OCI-M2 (cell line): ENCODE results near the gene TFEB.

ENCODE experiments used
- DNase-seq: peaks from one replicate; lab custom pipeline; 2025; ENCODE audit not compliant: unreplicated experiment; lab: John Stamatoyannopoulos, UW

Gene TFEB

GRCh38 chr6:41724228-41724580 lies 11.2 kb downstream of the TFEB start:
- no peak for DNase-seq

GRCh38 chr6:41723530-41724227 lies 11.7 kb downstream of the TFEB start:
- no peak for DNase-seq

DNA sequence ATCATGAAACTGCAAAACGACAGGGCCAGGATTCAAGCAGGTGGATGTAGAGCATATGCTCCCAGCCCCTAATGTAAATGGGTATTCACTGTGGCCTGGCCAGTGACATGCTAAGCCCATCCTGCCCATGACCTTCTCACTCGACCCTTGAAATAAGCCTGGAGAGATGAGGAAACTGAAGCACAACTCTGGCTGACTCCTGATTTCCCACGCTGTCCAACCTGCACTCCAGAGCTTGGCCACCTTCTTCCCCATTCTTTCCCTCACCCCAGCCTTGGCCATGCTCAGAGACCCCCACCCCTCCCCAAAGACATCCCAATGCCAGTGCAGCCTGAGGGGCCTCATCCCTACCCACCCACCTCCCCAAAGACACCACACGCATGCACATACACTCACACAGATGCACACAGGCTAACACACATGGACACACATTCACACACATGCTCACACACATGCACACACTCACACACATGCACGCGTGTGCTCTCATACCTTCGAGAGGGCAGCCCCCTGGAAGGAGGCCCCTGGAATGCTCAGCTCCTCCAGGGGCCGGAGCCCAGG lies 12.4 kb downstream of the TFEB start:
- no peak for DNase-seq

GRCh38 chr6:41721414-41721813 lies 14.0 kb downstream of the TFEB start:
- no peak for DNase-seq

DNA sequence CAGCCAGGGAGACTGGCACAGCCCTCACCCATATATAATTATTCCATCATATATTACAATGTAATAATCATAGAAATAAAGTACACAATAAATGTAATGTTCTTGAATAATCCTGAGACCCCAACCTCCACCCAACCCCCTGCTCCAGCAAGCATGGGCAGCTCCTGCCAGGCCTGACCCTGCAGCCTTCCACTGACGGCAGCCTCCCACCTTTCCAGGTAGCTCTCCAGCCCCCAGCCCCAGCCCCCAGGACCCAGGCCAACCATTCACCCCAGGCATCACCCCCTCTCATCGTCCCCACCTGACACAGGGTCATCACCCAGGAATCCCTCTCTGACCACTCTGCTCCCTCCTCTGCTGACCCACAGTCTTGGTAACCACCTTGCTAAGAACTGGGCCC lies 14.6 kb downstream of the TFEB start:
- DNase-seq, result no peak

DNA sequence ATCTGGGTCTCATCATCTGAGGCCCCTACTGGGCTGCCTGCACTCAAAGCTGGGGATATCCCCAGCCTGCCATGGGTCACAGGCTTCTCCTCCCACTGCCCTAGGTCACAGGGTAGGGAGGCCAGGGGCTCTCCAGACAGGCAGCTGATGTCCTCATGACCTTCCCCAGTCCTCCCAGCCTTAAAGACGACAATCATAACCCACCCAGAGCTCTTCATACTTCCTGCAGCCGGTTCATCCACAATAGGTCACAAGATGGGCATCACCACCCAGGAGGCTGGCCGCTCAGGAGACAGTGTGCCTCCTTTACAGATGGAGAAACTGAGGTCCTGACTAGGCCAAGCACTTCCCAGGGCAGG lies 15.2 kb downstream of the TFEB start:
- no peak for DNase-seq

DNA sequence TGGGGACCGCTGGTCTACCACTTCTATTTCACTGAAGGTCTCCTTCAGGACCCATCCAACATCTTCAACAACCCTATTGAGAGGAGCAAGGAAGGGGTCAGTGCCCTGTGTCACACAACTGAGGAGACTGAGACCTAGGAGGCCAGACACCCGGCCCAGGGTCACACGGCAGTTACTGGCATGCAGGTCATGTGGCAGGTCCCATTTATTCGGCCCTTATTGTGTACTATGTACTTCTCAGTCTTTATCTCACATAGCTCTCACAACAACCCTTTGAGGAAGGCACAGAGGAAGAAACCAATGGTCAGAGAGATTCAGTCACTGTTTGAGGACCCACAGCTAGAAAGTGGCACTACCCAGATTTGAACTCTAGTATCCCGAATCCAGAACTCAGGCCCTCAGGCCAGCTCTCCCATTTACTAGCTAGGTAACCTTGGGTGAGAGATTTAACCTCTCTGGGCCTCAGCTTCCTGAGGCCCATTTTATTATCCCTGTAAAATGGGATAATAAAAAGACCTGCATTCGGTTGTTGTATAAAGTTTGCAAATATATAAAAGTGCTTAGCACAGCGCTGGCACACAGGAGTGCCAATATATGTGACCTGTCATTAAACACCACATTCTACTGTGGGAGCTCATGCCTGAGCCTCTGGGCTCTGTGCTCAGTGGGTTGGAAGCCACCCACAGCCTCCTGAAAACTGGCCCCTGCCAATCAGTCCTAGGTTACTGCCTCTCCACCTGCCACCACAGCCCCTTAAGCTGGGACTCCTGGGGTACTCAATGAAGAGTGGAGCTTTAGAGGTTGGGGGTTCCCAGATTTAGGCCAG lies 15.8 kb downstream of the TFEB start:
- DNase-seq, result no peak

- no peak for DNase-seq
These were observed 16.6 kb downstream of the TFEB start for GRCh38 chr6:41718828-41719227.

DNA sequence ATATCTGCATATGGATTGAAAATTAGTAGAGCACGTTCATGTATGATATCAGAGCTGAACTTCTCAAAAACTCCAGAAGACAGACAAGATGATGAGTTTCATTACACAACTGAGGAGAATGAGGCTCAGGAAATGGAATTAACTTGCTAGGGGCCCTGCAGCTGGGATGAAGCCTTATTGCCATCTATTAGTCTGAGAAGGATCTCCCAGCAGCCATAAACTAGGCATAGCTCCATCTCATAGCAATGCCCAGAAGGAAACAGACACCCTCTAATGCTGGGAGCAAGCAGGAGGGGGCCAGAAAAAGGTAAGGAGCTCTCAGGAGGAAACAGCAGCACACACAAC lies 18.0 kb downstream of the TFEB start:
- no peak for DNase-seq

DNA sequence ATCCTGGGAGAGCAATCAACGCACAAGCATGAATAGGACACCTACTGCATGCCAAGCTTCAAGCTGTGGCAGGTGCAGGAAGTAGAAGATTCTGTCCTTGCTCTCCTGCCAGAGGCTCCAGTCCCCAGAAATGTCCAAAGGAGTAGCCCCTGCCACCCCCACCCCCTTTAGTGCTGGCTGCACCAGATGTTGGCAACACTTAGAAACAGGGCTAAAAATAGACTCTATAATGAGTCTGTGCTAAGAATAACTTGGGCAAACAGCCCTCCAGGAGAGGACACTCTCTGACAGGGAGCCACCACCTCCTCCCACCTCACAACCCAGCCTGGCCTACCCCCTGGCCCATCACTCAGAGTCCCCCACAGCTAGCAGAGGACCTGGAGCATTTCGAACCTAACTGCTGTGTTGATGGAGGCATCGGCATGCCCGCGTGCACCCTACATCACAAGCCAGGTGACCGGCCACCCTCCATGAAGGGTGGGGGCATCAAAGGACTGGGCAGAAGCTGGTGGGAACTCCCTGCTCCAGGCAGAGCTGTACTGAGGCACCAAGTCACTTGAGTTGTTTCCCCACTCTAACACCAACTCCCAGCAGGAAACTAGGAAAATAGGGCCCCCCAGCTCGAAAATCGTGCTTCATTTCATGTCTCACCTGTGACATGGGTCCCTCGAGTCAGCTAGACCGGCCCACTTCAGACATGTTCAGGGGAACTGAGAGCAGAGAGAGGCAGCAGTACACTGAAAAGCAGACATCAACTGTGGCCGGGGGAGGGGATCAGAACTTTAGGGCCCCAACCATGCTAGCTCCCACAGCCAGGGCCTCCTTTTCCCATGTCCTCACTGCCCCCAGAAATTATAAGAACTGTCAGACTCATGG lies 18.7 kb downstream of the TFEB start:
- no peak for DNase-seq

- no peak for DNase-seq
These were observed 19.5 kb downstream of the TFEB start for GRCh38 chr6:41715795-41716515.

DNA sequence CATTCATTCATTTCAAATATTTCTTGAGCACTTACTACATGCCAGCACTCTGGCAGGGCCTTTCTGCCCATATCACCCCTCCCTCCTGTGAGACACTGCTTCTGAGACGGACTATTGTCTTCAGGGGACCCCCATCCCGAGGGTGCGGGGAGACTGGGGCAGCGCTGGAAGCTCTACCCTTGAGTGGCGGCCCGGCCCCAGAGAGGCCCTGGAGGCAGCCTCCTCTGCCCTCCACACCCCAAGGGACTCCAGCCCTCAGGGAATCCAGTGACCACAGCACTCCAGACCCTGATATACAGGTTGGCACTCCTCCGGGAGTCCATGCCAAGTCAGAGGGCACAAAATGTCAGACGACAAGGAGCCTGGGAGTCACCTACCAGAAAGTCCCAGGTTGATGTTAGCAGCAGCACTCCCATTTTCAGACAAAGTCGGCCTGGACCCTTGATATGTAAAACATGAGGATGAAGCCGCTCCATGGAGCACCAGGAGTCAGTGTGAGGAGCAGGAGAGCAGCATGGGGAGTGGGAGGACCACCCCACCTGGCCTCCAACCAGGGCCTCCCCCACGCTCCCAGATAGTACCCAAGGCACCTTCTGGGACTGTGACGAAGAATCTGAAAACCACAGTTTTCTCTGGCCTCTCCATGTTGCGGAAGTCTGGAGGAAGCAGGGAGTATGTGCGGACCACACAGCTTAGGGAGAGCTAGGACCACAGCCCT lies 20.7 kb downstream of the TFEB start:
- DNase-seq, result no peak

DNA sequence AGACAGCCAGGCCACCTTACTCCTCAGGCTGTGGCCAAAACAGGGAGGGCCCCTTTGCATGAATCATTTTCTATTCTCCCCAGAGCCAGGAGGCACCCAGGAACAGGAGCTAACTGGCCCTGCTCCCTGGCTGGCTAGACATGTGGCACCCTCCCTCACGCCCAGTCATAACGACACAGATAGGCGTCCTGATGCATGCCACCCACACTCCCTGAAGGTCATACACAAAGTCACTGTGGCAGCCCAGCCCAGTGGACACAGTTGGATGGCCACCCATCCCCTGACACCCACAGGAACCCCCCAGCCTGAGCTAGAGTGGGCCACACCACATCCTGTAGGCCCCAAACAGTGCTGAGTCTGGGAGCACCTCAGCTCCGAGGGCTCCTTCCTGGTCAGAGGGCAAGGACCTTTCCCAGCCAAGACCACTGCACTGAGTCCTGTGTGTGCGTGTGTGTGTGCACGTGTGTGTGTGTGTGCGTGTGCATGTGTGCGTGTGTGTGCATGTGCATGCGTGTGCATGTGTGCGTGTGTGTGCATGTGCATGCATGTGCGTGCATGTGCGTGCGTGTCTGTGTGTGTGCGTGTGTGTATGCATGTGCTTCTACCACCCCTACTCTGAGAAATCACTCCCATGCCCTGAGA lies 21.6 kb downstream of the TFEB start:
- DNase-seq, result no peak

GRCh38 chr6:41713159-41713649 lies 22.2 kb downstream of the TFEB start:
- no peak for DNase-seq

DNA sequence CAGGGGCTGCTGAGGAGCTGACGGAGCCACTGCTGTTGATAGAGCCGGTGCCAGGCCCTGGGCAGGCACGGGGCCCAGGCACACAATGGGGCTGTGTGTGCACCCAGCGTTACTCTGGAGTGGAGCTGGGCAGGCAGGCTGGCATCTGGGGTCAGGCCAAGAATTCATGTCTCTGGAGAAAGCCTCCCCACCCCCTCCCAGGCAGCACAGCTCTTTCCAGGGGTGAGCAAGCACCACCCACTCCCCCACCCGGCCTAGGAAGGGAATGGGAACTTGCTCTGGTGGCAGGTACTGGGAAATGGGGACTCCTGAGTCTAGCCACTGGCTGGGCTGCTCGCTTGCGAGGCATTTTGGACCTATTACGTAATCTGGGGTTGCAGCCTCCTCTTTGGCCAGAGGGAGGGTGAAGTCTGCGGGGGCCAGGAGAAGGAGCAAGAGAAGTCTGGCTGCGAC lies 22.7 kb downstream of the TFEB start:
- no peak for DNase-seq

DNA sequence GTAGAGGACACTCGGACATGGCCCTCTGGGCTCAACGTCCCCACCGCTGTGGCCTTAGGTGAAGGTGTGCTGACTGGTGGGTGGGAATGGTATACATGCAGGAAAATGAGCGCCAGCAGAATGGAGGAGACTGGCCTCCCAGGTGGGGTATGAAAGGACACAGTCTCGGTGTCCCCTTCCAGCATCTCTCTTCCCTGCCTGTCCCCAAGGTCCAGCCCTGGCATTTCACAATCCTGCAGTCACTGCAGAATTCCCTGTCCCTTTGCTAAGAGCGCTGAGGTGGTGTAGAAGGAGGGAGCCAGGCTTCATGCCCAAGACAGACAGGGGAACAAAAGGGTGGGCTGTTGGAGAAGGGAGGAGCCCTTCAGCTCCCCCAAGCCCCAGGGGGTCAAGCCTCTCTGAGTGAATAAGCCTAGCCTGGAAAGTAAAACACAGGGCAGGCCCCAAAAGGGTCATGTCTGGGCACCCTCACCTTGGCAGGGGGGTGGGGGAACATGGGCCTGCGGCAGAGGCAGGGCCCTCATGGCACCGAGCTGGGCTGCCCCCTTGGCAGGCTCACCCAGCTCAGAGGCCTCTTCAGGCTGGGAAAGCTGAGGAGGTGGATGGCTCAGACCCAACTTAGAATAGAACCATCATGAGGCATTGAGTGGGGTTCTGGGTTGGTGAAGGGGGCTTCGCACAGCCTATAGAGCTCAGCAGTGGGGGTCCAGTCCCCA lies 23.9 kb downstream of the TFEB start:
- DNase-seq, result no peak

DNA sequence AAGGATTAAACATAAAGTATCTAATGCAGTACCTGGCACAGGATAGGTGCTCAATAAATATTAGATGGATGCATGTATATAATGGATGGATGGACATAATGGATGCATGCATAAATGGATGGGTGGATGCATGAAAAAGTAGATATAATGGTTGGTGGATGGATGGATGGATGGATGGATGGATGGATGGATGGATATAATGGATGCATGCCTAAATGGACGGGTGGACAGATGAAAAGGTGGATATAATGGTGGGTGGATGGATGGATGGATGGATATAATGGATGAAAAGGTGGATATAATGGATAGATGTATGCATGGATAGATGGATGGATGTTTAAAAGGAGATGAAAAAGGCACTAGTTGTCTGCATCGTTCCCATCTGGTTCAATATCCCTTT lies 26.0 kb downstream of the TFEB start:
- DNase-seq, result no peak

GRCh38 chr6:41708856-41709255 lies 26.6 kb downstream of the TFEB start:
- no peak for DNase-seq
